HG03135 (cell line): Measurements from ENCODE around the gene UBASH3A.

Source experiments
- ATAC-seq: cut with Tn5 transposase; IDR thresholded peaks from one replicate; pipeline ENCODE4 v1.9.1; 2021; ENCODE audit warnings: mild to moderate bottlenecking, moderate library complexity; ENCODE audit not compliant: unreplicated experiment

The UBASH3A gene

GRCh38 chr21:42480736-42481135 lies 77.0 kb downstream of the UBASH3A start:
- ATAC-seq, result no peak

GRCh38 chr21:42481169-42481568 lies 77.5 kb downstream of the UBASH3A start:
- ATAC-seq, result no peak

GRCh38 chr21:42484966-42485365 lies 81.3 kb downstream of the UBASH3A start:
- ATAC-seq, result no peak

GRCh38 chr21:42486072-42486471 lies 82.4 kb downstream of the UBASH3A start:
- no peak for ATAC-seq

DNA sequence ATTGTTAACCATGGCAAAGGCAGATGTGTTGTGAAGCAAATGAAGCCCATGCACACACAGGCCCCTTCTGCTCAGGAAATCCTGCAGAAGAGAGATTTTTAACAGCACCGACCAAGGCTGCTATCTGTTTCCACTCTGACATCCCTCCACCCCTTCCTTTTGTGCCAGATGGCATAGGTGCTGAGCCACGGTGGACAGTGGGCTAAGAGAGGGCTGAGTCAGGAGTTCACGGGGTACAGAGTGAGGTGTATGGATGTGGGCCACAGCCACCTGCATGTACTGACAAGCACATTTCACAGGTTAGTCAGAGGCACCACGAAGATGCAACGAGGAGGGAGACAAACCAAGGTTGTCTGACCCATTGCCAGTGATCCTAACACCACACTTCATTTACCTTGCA lies 82.8 kb downstream of the UBASH3A start:
- no peak for ATAC-seq

DNA sequence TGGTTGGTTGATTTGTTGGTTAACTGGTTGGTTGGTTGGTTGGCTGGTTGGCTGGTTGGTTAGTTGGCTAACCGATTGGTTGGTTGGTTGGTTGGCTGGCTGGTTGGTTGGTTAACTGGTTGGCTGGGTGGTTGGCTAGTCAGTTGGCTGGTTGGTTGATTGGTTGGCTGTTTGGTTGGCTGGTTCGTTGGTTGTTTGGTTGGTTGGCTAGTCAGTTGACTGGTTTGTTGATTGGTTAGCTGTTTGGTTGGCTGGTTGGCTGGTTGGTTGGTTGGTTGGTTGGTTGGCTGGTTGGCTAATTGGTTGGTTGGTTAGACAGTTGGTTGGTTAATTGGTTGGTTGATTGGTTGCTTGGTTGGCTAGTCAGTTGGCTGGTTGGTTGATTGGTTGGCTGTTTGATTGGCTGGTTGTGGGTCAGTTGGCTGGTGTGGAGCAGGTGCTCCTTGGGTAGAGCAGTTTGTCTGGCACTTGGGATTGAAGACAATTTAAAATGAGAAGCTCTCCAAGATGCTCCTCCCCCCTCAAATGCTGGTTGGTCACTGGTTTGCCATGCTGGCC lies 85.4 kb downstream of the UBASH3A start:
- no peak for ATAC-seq

GRCh38 chr21:42489991-42490390 lies 86.3 kb downstream of the UBASH3A start:
- ATAC-seq, result no peak

- ATAC-seq, result no peak
Observed at GRCh38 chr21:42490720-42491119, 87.0 kb downstream of the UBASH3A start.

DNA sequence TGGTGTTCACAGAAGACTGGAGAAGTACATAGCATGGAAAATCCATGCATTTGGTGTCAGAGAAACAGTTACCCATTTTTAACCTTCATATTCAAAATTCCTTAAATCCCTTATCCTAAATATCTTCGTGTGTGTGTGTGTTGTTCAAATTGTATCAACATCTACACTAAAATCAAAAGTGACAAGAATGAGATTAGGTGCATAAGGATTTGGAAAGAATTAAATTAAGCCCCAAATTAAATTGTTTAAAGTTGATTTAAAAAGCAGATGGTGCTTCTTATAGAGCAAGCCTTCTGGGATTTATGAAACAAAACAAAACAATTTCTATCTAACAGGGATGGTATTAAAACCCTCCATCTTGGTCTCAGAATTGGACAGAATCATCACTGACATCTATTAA lies 87.6 kb downstream of the UBASH3A start:
- no peak for ATAC-seq

GRCh38 chr21:42492201-42492600 lies 88.5 kb downstream of the UBASH3A start:
- ATAC-seq, result no peak

GRCh38 chr21:42493109-42494060 lies 89.7 kb downstream of the UBASH3A start:
- no peak for ATAC-seq

- no peak for ATAC-seq
Observed at GRCh38 chr21:42495027-42495426, 91.3 kb downstream of the UBASH3A start.

DNA sequence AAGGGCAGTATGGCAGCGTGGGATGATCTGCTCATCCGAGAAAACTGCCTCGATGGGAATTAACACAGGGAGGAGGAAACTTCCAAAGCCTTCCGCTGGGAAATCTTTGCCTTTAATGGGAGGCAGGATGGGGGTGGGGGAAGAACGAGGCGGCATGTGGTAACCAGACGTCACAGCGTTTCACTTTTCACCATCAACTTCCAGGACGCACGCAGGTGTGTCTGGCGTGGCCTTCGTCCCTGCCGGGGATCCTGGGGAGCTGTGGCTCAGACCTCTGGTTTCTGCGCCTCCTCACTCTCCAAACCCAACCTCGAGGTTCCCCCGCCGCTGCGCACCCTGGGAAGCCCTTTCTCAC lies 92.0 kb downstream of the UBASH3A start:
- peak; percentile 9 for ATAC-seq

DNA sequence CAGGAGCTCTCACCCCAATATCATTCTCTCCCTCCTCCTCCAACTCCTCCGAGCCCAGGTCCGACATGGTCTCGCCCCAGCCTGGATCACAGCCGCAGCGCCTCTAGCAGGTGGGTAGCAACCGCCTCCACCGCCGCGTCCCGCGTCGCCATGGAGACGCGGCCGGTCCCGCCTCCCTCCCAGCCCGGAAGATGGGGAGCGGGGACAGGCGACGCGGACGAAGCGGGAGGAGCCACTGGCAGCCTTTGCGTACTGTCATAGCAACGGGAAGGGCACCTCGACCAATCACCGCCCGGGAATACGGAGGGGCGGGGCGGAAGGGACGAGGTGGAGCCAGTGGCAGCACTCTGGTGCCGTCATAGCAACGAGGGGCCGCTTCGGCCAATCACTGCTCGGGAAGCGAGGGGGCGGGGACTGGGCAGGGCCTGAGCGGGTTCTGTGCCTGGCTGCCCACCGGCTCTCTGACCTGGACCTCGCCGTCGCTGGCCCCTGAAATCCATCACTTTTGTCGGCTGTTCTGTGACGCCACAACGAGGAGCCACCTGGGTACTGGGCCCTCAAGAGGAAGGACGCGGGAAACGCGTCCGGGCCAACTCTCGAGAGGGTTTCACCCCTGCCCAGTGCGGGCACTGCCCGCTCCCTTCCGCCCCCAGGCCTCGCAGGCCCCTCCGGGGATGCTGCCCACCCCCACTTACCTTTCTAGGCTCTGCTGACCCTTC lies 92.6 kb downstream of the UBASH3A start, which contains the start of gene RSPH1:
Gene RSPH1, minus strand, starts transcription at position 105 of the 719 bp plus-strand sequence. Its CDS starts 38 bp downstream, at position 67.
- peak; percentile 98 for ATAC-seq

- ATAC-seq, result no peak
Observed at GRCh38 chr21:42496839-42497202, 93.1 kb downstream of the UBASH3A start.
